ENCODE measurements around the gene IGSF21.

IGSF21 gene

DNA sequence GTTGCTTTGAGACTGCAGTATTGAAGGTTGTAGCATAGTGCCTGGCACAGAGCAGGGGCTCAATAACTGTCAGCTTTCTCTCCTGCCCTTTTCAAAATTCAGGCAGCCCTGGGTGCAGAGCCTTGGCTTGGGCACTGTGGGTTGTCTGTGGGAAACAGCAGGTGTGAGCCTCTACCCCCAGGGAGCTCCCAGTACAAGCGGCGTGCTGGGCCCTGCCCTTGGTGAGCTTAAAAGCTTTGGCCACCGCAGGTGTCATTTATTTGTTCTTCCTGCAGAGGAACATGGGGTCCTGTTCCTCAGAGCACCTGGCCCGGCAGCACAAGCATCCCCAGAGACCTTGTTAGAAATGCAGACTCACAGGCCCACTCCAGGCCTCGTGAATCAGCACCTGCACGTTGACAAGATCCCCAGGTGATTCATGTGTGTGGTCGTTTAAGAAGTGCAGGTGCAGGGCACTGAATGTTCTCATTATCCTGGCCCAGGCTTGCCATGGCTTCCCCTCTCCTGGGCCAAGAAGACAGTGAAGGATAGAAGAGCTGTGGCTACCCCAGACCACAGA lies 29.9 kb upstream of the IGSF21 start:
- Histone ChIP-seq H3K4me3 (ENCODE audit: low read length) (no peak overlapping the region), H3F3A (ENCODE audit: insufficient read depth, low read length) (no peaks in the 10 kb centered on the region), H3K79me2 (ENCODE audit: low read length) (no peaks in the 10 kb centered on the region), H3K9me2 (replicated peaks; ENCODE audit: insufficient read depth, low read length) (no peaks in the 10 kb centered on the region), H3K9ac (ENCODE audit: low read length) (no peak overlapping the region), H4K20me1 (ENCODE audit: insufficient read depth, low read length) (no peaks in the 10 kb centered on the region), H3K27ac (ENCODE audit: low read length) (no peak overlapping the region), H3K4me1 (ENCODE audit: low read length) (no peaks in the 10 kb centered on the region), H3K27me3 (replicated peaks; ENCODE audit: insufficient read depth, low read length) (peaks cover 85% of the 10 kb centered on the region), H3K9me3 (replicated peaks; ENCODE audit: insufficient read depth, low read length) (no peaks in the 10 kb centered on the region), H3K4me2 (ENCODE audit: low read depth, low read length) (no peak overlapping the region), H2AFZ (ENCODE audit: low read length) (no peak overlapping the region), H3K36me3 (replicated peaks; ENCODE audit: insufficient read depth, low read length) (no peaks in the 10 kb centered on the region)
- DNase-seq = no peak
- TF ChIP-seq, protein P1, sequence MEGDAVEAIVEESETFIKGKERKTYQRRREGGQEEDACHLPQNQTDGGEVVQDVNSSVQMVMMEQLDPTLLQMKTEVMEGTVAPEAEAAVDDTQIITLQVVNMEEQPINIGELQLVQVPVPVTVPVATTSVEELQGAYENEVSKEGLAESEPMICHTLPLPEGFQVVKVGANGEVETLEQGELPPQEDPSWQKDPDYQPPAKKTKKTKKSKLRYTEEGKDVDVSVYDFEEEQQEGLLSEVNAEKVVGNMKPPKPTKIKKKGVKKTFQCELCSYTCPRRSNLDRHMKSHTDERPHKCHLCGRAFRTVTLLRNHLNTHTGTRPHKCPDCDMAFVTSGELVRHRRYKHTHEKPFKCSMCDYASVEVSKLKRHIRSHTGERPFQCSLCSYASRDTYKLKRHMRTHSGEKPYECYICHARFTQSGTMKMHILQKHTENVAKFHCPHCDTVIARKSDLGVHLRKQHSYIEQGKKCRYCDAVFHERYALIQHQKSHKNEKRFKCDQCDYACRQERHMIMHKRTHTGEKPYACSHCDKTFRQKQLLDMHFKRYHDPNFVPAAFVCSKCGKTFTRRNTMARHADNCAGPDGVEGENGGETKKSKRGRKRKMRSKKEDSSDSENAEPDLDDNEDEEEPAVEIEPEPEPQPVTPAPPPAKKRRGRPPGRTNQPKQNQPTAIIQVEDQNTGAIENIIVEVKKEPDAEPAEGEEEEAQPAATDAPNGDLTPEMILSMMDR (IDR thresholded peaks at IDR 0.05; ENCODE audit: low read length) = no peak
- no peak for TF ChIP-seq EZH2phosphoT487 (IDR thresholded peaks at IDR 0.05; ENCODE audit: low read length)
- TF ChIP-seq EZH2 (optimal IDR thresholded peaks at IDR 0.05; ENCODE audit: low read depth, low read length) = no peak

DNA sequence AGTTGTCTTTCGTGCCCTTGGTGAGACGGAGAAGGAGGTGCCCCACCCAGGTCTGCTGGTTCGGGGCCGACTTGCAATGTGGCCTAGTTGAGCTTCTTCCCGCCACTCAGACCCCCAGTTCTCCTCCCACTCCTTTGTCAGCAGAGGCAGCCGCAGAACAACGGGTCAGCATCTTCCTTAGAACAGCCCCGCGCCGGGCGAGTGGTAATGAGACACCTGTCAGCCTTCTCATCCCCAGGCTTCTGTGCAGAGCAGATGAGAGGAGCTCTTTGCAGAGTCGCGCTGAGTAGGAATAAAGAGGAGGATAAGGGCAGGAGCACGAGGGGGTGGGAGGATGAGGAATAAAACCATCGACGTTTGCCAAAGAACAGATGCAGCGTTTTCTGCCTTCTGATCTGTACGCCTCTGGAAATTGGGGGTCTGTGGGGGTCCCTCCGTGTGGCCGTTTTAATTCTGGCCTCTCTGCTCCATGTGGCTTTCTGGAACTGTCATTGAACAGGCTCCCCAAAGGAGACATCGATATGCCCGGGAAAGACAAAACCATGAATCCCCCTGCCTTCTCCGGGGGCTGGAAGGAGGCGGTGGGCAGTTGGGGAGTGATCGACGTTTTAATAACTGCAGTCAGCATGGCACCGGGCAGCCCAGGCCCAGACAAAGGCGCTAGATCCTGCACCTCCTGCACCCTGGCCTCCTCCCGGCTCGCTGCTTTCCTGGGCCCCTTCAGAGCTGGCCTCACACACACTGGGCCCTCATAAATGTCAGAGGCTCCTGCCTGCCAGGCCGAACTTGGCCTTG lies 27.5 kb upstream of the IGSF21 start:
- Histone ChIP-seq H3K79me2 (ENCODE audit: low read length) (no peaks in the 10 kb centered on the region), H3F3A (ENCODE audit: insufficient read depth, low read length) (no peaks in the 10 kb centered on the region), H3K27me3 (replicated peaks; ENCODE audit: insufficient read depth, low read length) (peaks cover 87% of the 10 kb centered on the region), H3K27ac (ENCODE audit: low read length) (no peak overlapping the region), H3K4me1 (ENCODE audit: low read length) (no peaks in the 10 kb centered on the region), H3K9me2 (replicated peaks; ENCODE audit: insufficient read depth, low read length) (no peaks in the 10 kb centered on the region), H2AFZ (ENCODE audit: low read length) (no peak overlapping the region), H3K9ac (ENCODE audit: low read length) (no peak overlapping the region), H4K20me1 (ENCODE audit: insufficient read depth, low read length) (no peaks in the 10 kb centered on the region), H3K36me3 (replicated peaks; ENCODE audit: insufficient read depth, low read length) (no peaks in the 10 kb centered on the region), H3K4me3 (ENCODE audit: low read length) (no peak overlapping the region), H3K4me2 (ENCODE audit: low read depth, low read length) (no peak overlapping the region), H3K9me3 (replicated peaks; ENCODE audit: insufficient read depth, low read length) (no peaks in the 10 kb centered on the region)
- TF ChIP-seq EZH2 (optimal IDR thresholded peaks at IDR 0.05; ENCODE audit: low read depth, low read length) = no peak
- TF ChIP-seq EZH2phosphoT487 (IDR thresholded peaks at IDR 0.05; ENCODE audit: low read length) = no peak
- TF ChIP-seq, protein P1 (IDR thresholded peaks at IDR 0.05; ENCODE audit: low read length) = no peak
- no peak for DNase-seq

DNA sequence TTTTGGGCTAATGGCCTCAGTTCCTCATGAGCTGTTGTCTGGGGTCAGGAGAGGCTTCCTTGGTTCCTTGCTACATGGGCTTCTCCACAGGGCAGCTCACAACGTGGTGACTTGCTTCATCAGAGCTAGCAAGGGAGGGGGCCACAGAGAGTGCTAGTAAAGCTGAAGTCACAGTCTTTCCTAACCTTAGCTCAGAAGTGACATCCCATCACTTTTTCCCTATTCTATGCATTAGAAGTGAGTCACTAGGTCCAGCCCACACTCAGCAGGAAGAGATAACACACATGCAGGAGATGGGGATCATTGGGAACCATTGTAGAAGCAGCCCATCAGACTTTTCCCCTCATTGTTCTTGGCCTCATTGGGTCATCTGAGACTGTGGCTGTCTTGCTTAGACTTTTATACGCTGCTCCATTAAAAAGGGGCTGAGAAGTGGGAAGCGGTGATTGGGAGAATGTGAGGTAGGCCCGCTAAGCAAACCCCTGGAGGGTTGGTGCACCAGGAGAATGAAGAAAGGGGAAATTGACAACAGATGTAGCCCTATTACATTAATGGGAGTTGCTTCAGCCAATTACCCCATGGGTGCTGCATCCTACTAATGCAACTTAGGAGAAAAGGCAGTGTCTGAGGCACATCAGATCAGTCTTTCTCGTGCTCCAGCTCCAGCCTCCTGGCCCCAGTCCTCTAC lies 22.1 kb upstream of the IGSF21 start:
- no peak overlapping the region for H2AFZ ChIP-seq (ENCODE audit: low read length)
- no peaks in the 10 kb centered on the region for H3K4me1 ChIP-seq (ENCODE audit: low read length)
- no peak overlapping the region for H3K9ac ChIP-seq (ENCODE audit: low read length)
- H4K20me1 ChIP-seq (ENCODE audit: insufficient read depth, low read length) = no peaks in the 10 kb centered on the region
- no peaks in the 10 kb centered on the region for H3K79me2 ChIP-seq (ENCODE audit: low read length)
- no peak for DNase-seq
- no peak overlapping the region for H3K4me3 ChIP-seq (ENCODE audit: low read length)
- H3K27ac ChIP-seq (ENCODE audit: low read length) = no peak overlapping the region
- H3K9me2 ChIP-seq (replicated peaks; ENCODE audit: insufficient read depth, low read length) = no peaks in the 10 kb centered on the region
- TF ChIP-seq EZH2phosphoT487 (IDR thresholded peaks at IDR 0.05; ENCODE audit: low read length) (no peak), EZH2 (optimal IDR thresholded peaks at IDR 0.05; ENCODE audit: low read depth, low read length) (no peak)
- TF ChIP-seq, protein P1 (IDR thresholded peaks at IDR 0.05; ENCODE audit: low read length) = no peak
- peaks cover 66% of the 10 kb centered on the region for H3K27me3 ChIP-seq (replicated peaks; ENCODE audit: insufficient read depth, low read length)
- H3K36me3 ChIP-seq (replicated peaks; ENCODE audit: insufficient read depth, low read length) = no peaks in the 10 kb centered on the region
- no peak overlapping the region for H3K4me2 ChIP-seq (ENCODE audit: low read depth, low read length)
- H3K9me3 ChIP-seq (replicated peaks; ENCODE audit: insufficient read depth, low read length) = no peaks in the 10 kb centered on the region
- H3F3A ChIP-seq (ENCODE audit: insufficient read depth, low read length) = no peaks in the 10 kb centered on the region
